Measurements from ENCODE around the gene ZBTB20.

Gene ZBTB20

GRCh38 chr3:114286266-114286665, 860.8 kb downstream of the ZBTB20 start:
- Histone ChIP-seq H3K9ac (ENCODE audit: low read length) (no peak overlapping the region), H3K9me2 (replicated peaks; ENCODE audit: insufficient read depth, low read length) (no peaks in the 10 kb centered on the region), H3K27me3 (ENCODE audit: low read length) (no peaks in the 10 kb centered on the region), H4K20me1 (ENCODE audit: low read depth, low read length) (no peaks in the 10 kb centered on the region), H3K36me3 (ENCODE audit: low read length) (no peaks in the 10 kb centered on the region), H3K9me3 (ENCODE audit: insufficient read depth, low read length) (no peaks in the 10 kb centered on the region), H3F3A (ENCODE audit: insufficient read depth) (peaks cover 4% of the 10 kb centered on the region; the same call in 1 of the 2 replicates), H3K4me3 (ENCODE audit: insufficient read depth, low read length, poor library complexity, severe bottlenecking) (no peak overlapping the region), H3K27ac (ENCODE audit: low read depth, low read length) (no peak overlapping the region), H2AFZ (ENCODE audit: low read depth, low read length, severe bottlenecking) (no peak overlapping the region), H3K79me2 (ENCODE audit: insufficient read depth, low read length) (no peaks in the 10 kb centered on the region), H3K4me2 (ENCODE audit: low read depth, low read length, poor library complexity, severe bottlenecking) (no peak overlapping the region)
- no peak for TF ChIP-seq EZH2phosphoT487 (conservative IDR thresholded peaks at IDR 0.05; ENCODE audit: low read length)
- TF ChIP-seq CTCF (IDR thresholded peaks at IDR 0.05; ENCODE audit: insufficient read depth, low read length, poor library complexity, severe bottlenecking), result no peak

GRCh38 chr3:114285648-114286230, 861.3 kb downstream of the ZBTB20 start:
- TF ChIP-seq CTCF (IDR thresholded peaks at IDR 0.05; ENCODE audit: insufficient read depth, low read length, poor library complexity, severe bottlenecking), result no peak
- no peak for TF ChIP-seq EZH2phosphoT487 (conservative IDR thresholded peaks at IDR 0.05; ENCODE audit: low read length)
- Histone ChIP-seq H3K9ac (ENCODE audit: low read length) (no peak overlapping the region), H3K36me3 (ENCODE audit: low read length) (no peaks in the 10 kb centered on the region), H3K4me3 (ENCODE audit: insufficient read depth, low read length, poor library complexity, severe bottlenecking) (no peak overlapping the region), H3K79me2 (ENCODE audit: insufficient read depth, low read length) (no peaks in the 10 kb centered on the region), H4K20me1 (ENCODE audit: low read depth, low read length) (no peaks in the 10 kb centered on the region), H2AFZ (ENCODE audit: low read depth, low read length, severe bottlenecking) (no peak overlapping the region), H3K27me3 (ENCODE audit: low read length) (no peaks in the 10 kb centered on the region), H3K9me3 (ENCODE audit: insufficient read depth, low read length) (no peaks in the 10 kb centered on the region), H3K4me2 (ENCODE audit: low read depth, low read length, poor library complexity, severe bottlenecking) (no peak overlapping the region), H3K9me2 (replicated peaks; ENCODE audit: insufficient read depth, low read length) (no peaks in the 10 kb centered on the region), H3K27ac (ENCODE audit: low read depth, low read length) (no peak overlapping the region), H3F3A (ENCODE audit: insufficient read depth) (no peaks in the 10 kb centered on the region)

DNA sequence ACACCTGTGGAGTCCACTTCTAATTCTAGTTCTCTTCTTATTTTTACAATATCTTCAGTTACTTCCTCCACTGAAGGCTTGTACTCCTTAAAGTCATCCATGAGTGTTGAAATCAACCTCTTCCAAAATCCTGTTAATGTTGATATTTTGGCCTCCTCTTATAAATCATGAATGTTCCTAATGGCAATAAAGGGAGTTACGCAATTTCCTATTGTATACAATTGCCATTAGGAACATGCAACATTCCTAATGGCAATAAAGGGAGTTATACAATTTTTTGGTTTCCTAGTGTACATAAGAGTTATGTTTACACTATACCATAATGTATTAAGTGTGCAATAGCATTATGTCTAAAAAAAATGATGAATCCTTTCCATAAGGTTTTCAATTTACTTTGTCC, 862.4 kb downstream of the ZBTB20 start:
- Histone ChIP-seq H3K9ac (ENCODE audit: low read length) (no peak overlapping the region), H3K4me2 (ENCODE audit: low read depth, low read length, poor library complexity, severe bottlenecking) (no peak overlapping the region), H3K9me3 (ENCODE audit: insufficient read depth, low read length) (no peaks in the 10 kb centered on the region), H3K36me3 (ENCODE audit: low read length) (no peaks in the 10 kb centered on the region), H4K20me1 (ENCODE audit: low read depth, low read length) (no peaks in the 10 kb centered on the region), H3K27me3 (ENCODE audit: low read length) (no peaks in the 10 kb centered on the region), H3F3A (ENCODE audit: insufficient read depth) (no peaks in the 10 kb centered on the region), H3K4me3 (ENCODE audit: insufficient read depth, low read length, poor library complexity, severe bottlenecking) (no peak overlapping the region), H3K27ac (ENCODE audit: low read depth, low read length) (no peak overlapping the region), H3K9me2 (replicated peaks; ENCODE audit: insufficient read depth, low read length) (no peaks in the 10 kb centered on the region), H2AFZ (ENCODE audit: low read depth, low read length, severe bottlenecking) (no peak overlapping the region), H3K79me2 (ENCODE audit: insufficient read depth, low read length) (no peaks in the 10 kb centered on the region)
- TF ChIP-seq CTCF (IDR thresholded peaks at IDR 0.05; ENCODE audit: insufficient read depth, low read length, poor library complexity, severe bottlenecking), result no peak
- no peak for TF ChIP-seq EZH2phosphoT487 (conservative IDR thresholded peaks at IDR 0.05; ENCODE audit: low read length)

Measured in SU-DHL-6 (cell line).